Middle frontal gyrus (tissue), 1 donor: ENCODE results near the gene EXOC3.

Experiments
- DNase-seq: peaks from one replicate; pipeline ENCODE4 v3.0.0-alpha.2; 2015; ENCODE audit warnings: low spot score; ENCODE audit errors: extremely low spot score

The EXOC3 gene

GRCh38 chr5:407051-407450 is 35.9 kb upstream of the EXOC3 start:
- no peak for DNase-seq

- no peak for DNase-seq
Observed at GRCh38 chr5:407801-408268, 35.1 kb upstream of the EXOC3 start.

DNA sequence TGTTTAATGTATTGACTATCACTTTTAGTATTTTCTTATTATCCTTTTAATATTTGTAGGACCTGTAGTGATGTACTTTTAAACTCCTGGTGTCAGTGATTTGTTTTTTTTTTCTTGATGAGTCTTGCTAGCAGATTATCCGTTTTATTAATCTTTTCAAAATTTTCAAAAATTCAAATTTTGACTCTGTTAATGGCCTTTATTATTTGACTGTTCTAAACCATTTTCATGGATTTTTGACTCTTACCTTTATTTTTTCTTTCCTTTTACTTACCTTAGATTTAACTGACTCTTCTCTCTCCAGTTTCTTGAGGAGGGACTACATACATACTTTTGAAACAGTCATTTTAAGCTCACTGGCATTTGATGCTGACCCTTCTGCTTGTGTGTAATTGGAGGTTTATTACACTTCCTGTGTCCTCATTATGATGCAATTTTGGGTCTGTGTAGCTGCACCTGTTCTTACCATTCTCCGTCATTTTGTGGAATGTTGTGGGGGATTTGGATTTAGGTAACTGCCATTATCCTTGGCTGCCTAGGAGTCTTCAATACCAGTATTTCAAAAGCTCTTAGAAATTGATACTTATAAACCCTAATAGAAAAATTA is 32.0 kb upstream of the EXOC3 start:
- no peak for DNase-seq

DNA sequence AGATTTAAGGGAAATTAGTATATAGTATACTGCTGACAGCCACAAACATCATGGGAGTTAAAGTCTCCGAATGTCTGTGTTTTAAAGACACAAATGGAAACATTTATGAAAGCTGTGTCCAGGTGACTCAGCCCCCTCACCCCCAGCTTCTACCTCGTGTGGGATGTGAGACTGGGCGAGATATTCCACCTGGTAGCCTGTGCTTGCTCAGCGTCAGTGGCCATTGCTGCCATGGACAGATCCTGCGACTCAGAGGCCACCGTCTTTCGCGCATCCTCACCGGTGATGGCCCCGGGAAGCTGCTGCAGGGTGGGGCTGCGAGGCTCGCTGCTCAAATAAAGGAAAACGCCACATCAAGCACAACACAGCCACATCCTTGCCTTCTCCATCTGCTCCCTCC is 31.2 kb upstream of the EXOC3 start:
- DNase-seq: no peak

DNA sequence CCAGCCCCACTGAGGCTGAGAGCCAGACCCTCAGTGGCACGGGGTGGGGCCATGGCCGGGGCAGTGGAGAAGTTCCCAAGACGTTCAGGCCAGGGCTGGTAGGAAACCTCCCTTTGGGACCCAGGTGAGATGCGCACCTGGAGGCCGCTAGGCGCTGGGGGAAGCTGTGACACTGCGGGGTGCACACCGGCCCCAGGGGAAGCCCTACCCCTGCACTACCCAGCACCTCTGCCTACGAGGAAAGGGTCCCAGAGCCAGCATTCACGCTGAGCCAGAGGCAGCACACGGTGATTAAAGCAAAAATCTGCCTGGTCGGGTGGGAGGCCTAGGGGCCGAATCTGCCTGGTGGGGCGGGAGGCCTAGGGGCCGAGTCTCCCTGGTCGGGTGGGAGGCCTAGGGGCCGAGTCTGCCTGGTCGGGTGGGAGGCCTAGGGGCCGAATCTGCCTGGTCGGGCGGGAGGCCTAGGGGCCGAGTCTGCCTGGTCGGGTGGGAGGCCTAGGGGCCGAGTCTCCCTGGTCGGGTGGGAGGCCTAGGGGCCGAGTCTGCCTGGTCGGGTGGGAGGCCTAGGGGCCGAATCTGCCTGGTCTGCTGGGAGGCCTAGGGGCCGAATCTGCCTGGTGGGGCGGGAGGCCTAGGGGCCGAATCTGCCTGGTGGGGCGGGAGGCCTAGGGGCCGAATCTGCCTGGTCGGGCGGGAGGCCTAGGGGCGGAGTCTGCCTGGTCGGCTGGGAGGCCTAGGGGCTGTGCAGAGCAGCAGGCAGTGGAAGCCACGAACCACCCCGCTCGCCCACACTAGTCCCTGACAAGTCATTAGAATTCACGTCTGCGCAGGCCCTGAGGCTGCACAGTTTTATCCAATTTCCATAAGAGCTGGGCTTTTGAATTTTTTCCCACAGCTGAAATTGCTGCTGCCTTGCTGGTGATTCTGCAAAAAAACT is 27.7 kb upstream of the EXOC3 start:
- peak; percentile 12 for DNase-seq

DNA sequence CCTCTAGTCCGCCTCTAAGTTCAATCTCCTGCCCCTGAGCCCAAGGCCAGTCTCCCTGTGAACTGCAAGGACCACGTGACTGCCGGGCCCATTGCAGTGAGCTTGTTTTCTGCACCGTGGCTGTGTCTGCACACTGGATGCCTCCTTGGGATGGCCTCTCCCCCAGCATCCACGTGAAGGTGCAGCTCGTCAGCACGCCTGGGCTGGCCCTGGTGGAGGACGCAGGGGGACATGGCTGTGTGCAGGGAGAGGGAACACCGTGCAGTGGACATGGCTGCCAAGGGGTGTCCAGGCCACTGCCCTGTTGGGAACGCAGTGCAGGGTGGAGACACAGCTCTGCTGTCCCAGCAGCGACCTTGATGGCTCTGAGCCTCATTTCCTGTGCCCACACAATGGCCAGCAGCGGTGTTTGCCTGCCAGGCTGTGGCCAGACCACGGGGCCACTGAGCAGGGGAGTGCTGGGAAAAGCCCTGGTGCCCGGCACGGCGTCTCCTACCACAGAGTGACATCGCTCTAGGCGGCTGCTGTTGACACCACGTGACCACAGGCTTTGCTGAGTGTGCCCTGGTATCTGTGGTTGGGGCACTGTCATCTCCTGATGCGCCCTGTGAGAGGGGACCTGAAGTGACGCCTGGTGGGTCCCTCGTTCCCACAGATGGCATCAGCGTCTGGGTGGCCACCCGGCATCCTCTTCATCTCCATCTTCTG is 26.9 kb upstream of the EXOC3 start:
- no peak for DNase-seq

DNA sequence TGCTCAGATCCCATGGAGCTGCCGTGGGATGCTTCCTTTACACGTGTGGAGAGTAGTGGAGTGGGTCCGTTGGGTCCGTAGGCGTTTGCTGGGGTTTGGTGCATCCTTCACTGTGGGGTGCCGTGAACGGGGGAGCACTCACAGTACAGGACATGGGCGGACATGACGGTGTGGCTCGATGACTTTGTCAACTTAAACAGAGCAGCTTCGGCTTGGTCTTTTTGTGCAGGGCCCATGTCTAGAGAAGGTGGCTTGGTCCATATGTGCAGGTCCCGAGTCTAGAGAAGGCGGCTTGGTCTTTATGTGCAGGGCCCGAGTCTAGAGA is 26.4 kb upstream of the EXOC3 start:
- DNase-seq: no peak

DNA sequence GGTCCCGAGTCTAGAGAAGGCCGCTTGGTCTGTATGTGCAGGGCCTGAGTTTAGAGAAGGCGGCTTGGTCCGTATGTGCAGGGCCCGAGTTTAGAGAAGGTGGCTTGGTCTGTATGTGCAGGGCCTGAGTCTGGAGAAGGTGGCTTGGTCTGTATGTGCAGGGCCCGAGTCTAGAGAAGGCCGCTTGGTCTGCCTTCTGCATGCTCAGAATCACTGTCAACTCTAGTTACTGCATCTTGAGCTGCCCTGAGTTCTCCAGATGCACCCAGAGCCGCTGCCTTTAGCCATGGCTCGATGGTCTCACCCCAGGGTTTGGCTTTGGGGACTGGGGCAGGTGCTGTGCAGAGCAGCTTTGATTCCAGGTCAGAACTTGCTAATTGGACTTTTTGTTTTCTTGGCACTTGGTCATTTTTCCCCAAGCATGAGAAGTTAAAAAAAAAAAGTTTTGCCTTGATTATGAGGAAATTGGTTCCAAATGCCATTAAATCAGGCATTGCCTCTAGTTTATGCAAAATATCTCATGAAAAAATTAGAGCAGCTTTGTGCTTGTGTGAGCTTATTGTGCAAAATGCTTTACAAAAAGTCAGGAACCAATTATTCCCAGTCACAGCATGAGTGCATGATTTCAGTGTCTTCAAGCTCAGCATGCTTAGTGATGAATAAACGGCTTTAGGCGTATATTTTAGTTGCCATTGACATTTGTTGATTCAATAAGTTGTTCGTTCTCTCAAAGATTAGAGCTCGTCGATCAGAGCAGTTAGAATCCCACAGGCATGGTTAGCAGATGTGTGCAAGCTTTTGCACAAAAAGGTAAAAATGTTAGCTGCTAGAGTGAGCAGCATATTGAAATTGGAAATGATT is 25.4 kb upstream of the EXOC3 start:
- DNase-seq: no peak

- DNase-seq: no peak
Observed at GRCh38 chr5:418162-419121, 24.5 kb upstream of the EXOC3 start.

DNA sequence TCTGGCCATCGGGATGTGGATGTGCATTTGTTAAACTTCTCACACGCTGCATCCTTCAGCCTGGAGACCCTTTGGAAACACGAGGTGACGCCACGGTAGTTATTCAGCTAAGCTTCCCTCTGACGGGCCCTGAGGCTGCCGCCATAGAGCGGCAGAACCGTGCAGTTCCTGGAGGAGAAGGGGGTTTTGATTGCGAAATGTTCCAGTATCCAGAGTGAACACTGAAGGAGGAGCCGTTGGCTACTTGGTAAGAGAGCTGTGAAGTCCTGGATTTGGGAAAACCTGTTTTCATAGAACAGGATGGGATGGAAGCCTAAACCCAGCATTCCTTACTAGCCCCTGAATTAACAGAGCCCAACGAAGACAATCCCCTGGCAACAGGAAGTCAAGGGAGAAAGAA is 23.0 kb upstream of the EXOC3 start:
- DNase-seq: no peak

- no peak for DNase-seq
Observed at GRCh38 chr5:420632-421286, 22.2 kb upstream of the EXOC3 start.

GRCh38 chr5:421287-421880 is 21.6 kb upstream of the EXOC3 start:
- no peak for DNase-seq

- DNase-seq: no peak
Observed at GRCh38 chr5:421901-422300, 21.1 kb upstream of the EXOC3 start.

DNA sequence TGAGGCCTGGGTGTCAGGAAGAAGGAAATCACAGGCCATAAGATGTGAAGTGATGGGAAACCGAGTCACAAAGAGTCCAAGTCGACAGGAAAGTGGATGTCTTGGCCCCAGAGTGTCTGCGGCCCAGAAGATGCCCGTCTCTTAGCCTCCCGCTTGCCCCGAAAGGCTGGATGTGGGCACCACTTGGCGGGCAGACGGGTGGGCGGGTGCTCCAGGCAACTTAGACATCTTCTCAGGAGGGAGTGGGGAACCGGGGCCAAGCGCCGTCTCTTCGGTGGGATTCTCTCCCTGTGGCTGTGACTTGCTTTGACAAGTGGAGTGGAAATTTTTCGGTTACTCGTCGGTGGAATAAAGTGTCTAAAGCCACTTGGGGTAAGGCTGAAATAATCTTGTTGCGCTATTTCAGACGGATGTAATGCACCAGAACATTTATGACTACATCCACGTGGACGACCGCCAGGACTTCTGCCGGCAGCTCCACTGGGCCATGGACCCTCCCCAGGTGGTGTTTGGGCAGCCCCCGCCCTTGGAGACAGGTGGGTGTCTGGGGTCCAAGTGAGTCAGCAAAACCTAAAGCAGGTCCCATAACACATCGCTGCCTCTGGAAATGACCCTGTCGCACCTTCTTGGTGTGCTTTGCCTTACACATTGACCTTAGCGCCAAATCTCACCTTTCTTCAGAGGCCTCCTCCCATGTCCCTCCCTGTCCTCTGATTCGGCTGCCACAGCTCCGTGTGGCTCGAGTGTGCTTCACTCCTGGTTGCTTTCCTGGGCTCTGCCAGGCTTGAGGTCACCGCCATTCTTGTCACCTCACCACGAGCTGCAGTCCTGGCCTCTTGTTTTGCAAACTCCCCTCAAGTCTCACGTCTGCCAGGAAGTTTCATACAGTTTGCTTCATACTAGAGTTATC is 20.4 kb upstream of the EXOC3 start:
- DNase-seq: no peak

- no peak for DNase-seq
Observed at GRCh38 chr5:423233-423565, 19.8 kb upstream of the EXOC3 start.

DNA sequence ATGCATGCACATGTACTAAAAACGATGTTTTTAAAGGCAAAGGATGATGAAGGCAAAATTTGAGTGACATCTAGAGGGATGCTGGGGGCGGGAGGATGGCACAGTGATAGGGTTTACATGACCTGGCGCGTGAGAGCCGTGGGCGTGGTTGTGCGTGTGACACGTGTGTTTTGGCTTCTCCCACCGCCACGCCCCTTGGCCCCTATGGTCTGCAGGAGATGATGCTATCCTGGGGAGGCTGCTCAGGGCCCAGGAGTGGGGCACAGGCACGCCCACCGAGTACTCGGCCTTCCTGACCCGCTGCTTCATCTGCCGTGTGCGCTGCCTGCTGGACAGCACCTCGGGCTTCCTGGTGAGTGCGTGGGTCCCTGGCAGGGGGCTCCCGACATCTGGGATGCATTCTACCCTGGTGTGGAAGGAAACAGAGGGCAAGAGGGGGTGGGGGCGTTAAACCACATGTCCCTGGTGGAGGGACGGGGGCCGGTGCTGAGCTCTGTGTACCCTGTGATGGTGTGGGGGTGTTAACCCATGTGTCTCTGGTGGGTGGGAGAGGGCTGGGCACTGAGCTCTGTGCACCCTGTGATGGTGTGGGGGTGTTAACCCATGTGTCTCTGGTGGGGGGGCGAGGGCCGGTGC is 19.2 kb upstream of the EXOC3 start:
- no peak for DNase-seq

- DNase-seq: no peak
Observed at GRCh38 chr5:424301-425110, 18.5 kb upstream of the EXOC3 start.
